Endothelial cell of umbilical vein (primary cell): Measurements from ENCODE around the gene EFEMP1.

Experiments used
- EZH2 ChIP-seq: IDR thresholded peaks from 2 replicates; pipeline ENCODE4 v1.6.1; 2012; ENCODE audit warnings: borderline replicate concordance, low read depth, mild to moderate bottlenecking, moderate library complexity, low read length, inconsistent platforms; ENCODE audit not compliant: severe bottlenecking
- FOS ChIP-seq: IDR thresholded peaks from 2 replicates; pipeline ENCODE4 v1.6.1; 2011; ENCODE audit warnings: mild to moderate bottlenecking, low read length, moderate library complexity, borderline replicate concordance; ENCODE audit not compliant: insufficient read depth
- GATA2 ChIP-seq: IDR thresholded peaks from 2 replicates; pipeline ENCODE4 v1.7.0; 2011; ENCODE audit warnings: low read depth, mild to moderate bottlenecking, moderate library complexity, mixed read lengths, low read length; ENCODE audit not compliant: insufficient read length, insufficient read depth
- JUN ChIP-seq: IDR thresholded peaks from 2 replicates; pipeline ENCODE4 v1.6.1; 2011; ENCODE audit warnings: borderline replicate concordance, low read depth; ENCODE audit not compliant: insufficient read length, insufficient read depth
- POLR2A ChIP-seq: IDR thresholded peaks from 2 replicates; pipeline ENCODE4 v1.6.1; 2012; ENCODE audit warnings: low read depth, mild to moderate bottlenecking, control low read depth, low read length
- POLR2AphosphoS5 ChIP-seq: IDR thresholded peaks from 2 replicates; pipeline ENCODE4 v1.6.1; 2012; ENCODE audit warnings: low read depth, mild to moderate bottlenecking, control low read depth, low read length, moderate library complexity; ENCODE audit not compliant: insufficient read depth
- TF ChIP-seq, protein P1 (sequence below), 2 donors: IDR thresholded peaks; 1 replicate in 1 of 2; 2 replicates in 1 of 2; pipeline ENCODE4 v1.5.1; 2011; ENCODE audit warnings: low read length in 2 of 2, mild to moderate bottlenecking in 2 of 2, moderate library complexity in 2 of 2, control low read depth in 1 of 2, inconsistent platforms in 1 of 2, low read depth in 1 of 2; ENCODE audit not compliant: insufficient read depth in 1 of 2; ENCODE audit errors: extremely low read depth in 1 of 2
- TF ChIP-seq, protein P2 (sequence below): IDR thresholded peaks from 2 replicates; pipeline ENCODE4 v1.6.1; 2011; ENCODE audit not compliant: insufficient read depth, insufficient read length

DNA sequence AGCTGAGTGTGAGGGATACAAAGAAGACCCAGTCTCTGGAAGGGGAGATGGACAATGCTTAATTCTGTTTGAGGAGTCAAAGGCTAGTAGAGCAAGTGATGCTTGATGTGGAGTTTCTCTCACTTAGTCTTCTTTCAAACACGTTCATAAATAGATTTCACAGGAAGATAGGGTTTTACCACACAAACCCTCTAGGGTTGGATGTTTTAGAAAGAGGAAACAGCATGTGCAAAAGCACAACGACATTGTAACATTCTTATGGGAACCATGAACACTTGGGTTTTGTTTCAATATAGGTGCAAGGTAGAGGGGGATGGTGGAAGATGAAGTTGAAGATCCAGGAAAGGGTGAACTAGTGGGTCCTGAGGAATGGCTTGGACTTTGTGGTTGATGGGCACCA is 10.8 kb upstream of the EFEMP1 start:
- TF ChIP-seq, protein P1, sequence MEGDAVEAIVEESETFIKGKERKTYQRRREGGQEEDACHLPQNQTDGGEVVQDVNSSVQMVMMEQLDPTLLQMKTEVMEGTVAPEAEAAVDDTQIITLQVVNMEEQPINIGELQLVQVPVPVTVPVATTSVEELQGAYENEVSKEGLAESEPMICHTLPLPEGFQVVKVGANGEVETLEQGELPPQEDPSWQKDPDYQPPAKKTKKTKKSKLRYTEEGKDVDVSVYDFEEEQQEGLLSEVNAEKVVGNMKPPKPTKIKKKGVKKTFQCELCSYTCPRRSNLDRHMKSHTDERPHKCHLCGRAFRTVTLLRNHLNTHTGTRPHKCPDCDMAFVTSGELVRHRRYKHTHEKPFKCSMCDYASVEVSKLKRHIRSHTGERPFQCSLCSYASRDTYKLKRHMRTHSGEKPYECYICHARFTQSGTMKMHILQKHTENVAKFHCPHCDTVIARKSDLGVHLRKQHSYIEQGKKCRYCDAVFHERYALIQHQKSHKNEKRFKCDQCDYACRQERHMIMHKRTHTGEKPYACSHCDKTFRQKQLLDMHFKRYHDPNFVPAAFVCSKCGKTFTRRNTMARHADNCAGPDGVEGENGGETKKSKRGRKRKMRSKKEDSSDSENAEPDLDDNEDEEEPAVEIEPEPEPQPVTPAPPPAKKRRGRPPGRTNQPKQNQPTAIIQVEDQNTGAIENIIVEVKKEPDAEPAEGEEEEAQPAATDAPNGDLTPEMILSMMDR (IDR thresholded peaks at IDR 0.05; ENCODE audit: extremely low read depth in 1 of 2, insufficient read depth in 1 of 2, low read depth in 1 of 2, low read length in 2 of 2), result no peak
- TF ChIP-seq POLR2A (no peak), EZH2 (no peak), GATA2 (no peak), JUN (no peak), POLR2AphosphoS5 (no peak), FOS (no peak)
- TF ChIP-seq, protein P2, sequence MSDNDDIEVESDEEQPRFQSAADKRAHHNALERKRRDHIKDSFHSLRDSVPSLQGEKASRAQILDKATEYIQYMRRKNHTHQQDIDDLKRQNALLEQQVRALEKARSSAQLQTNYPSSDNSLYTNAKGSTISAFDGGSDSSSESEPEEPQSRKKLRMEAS, result no peak
